GM18505 (cell line): ENCODE data around the gene USF1.
"Not testable (repeated sequence)": the region's sequence is repeated elsewhere in the genome, so short reads cannot be mapped to it uniquely, and the experiment has no call there.

Source experiments
- ATAC-seq: cut with Tn5 transposase; IDR thresholded peaks from one replicate; pipeline ENCODE4 v1.9.1; 2021; ENCODE audit not compliant: unreplicated experiment
- POLR2A ChIP-seq: IDR thresholded peaks from 4 replicates; pipeline ENCODE4 v1.6.1; 2011; ENCODE audit warnings: borderline replicate concordance; ENCODE audit not compliant: insufficient read depth, insufficient read length; ENCODE audit errors: extremely low read depth

USF1 gene

DNA sequence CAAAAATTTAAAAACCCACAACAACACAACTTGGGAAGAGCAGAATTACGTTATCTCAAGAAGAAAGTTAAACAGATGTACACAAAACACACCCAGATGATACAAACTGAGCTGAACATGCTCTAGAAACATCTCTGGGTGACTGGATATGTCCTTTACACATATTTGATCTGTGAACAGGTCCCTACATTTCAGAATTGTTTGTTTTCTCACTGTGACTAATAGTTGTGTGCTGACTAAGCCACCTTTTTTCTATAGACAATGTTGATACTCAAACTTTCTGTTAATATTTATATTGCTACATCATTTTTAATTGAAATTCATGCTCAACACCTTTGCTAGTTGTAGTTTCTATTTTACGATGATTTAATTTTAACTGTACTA lies 23.8 kb downstream of the USF1 start:
- no peak for TF ChIP-seq POLR2A
- no peak for ATAC-seq

GRCh38 chr1:161021165-161021969 lies 24.4 kb downstream of the USF1 start:
- ATAC-seq: peak; percentile 81
- peak; percentile 69 for TF ChIP-seq POLR2A

DNA sequence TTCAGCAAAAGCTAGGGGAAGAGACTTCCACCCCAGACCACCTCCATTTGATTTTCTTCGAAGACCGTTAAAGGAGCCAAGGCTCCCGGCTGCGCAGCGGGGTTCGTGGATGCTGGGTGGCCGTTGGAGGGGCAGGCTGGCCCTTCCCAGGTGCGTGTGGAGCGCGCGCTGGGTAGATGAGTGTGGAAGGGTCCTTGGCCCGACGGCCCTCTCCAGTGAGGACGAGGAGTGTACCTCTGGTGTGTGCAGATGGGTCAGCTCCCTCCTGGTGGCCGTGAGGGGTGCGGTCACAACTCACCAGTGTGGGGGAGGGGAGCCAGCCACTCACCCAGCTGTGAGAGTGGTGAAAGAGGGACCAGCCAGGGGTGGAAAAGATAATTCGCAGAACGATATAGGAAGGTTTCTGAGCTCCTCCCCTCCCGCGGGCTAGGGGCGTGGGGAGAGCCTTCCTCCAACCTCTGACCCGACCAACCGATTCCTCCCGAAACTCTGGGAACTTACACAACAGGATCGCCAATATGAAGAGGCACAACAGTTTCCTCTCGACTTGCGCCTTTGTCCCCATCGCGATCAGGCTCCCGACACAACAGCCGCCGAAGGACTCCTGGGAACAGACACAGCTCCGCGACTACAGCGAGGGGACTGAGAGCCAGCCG lies 25.1 kb downstream of the USF1 start, which contains the start of gene F11R:
Gene F11R, minus strand, starts transcription at position 644 of the 656 bp plus-strand sequence. Its CDS starts 79 bp downstream, at position 565.
- no peak for TF ChIP-seq POLR2A
- peak; percentile 37 for ATAC-seq

GRCh38 chr1:161019751-161020495 lies 25.9 kb downstream of the USF1 start:
- no peak for TF ChIP-seq POLR2A
- no peak for ATAC-seq

- ATAC-seq: not testable (repeated sequence)
These were observed 26.6 kb downstream of the USF1 start for GRCh38 chr1:161019111-161019660.

GRCh38 chr1:161018631-161018930 lies 27.2 kb downstream of the USF1 start:
- no peak for TF ChIP-seq POLR2A
- ATAC-seq: no peak

- TF ChIP-seq POLR2A: no peak
- ATAC-seq: no peak
These were observed 27.8 kb downstream of the USF1 start for GRCh38 chr1:161017756-161018630.

DNA sequence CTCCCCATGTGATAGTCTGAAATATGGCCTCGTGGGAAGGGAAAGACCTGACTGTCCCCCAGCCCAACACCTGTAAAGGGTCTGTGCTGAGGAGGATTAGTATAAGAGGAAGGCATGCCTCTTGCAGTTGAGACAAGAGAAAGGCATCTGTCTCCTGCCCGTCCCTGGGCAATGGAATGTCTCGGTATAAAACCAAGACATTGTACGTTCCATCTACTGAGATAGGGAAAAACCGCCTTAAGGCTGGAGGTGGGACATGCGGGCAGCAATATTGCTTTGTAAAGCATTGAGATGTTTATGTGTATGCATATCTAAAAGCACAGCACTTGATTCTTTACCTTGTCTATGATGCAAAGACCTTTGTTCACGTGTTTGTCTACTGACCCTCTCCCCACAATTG lies 28.6 kb downstream of the USF1 start:
- ATAC-seq: not testable (repeated sequence)

- ATAC-seq: not testable (repeated sequence)
These were observed 29.1 kb downstream of the USF1 start for GRCh38 chr1:161016683-161017082.

DNA sequence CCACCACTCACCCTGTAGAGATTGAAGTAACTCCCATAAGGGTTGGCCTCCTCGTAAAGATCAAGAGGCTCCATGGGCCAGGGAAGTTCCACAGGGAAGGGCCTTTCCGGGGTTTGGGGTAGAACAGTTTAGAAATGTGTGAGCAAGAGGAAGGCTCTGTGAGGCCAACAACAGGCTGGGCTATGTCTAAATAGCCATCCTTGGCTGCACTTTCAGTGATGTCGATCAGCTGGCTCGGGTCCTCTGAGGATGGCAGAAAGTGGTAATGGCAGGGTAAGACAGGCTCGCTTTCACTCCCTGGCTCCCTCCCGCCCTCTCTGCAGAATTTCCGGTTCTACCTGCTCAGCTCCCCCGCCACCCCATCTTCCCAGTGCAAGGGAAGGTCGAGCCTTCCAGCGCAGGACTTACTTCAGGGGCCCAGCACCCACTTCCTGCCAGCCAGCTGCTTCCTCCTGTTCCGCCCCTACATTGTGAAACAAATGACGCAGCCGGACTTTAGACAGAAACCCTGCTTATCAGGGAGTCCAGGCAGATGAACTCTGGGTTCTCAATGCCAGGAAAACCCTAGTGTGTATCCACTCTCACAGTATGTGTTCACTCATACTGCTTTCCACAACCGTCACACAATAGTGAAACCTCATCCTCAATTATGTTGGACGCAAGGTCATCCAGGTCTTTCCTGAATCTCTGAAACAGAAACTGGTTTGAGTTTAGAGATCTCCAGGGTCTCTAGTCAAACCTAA lies 32.1 kb downstream of the USF1 start:
- peak; percentile 82 for ATAC-seq
- no peak for TF ChIP-seq POLR2A

GRCh38 chr1:161013131-161013487 lies 32.7 kb downstream of the USF1 start:
- TF ChIP-seq POLR2A: no peak
- ATAC-seq: no peak

- no peak for ATAC-seq
These were observed 33.4 kb downstream of the USF1 start for GRCh38 chr1:161012420-161012819.

More at GRCh38 chr1:161012420-161012819, 33.4 kb downstream of the USF1 start:
- no peak for TF ChIP-seq POLR2A
